BLaER1 treated with 17β-estradiol and CSF1 and Interleukin-3, amounts not matched to agents 10 nM and 100 nM (cell line): Measurements from ENCODE around the gene SLC37A1.

Experiments used
- H3K27ac ChIP-seq, 11 experiments: shearing (Covaris generic); formaldehyde crosslinking; 2 replicates each; pipeline ENCODE4 v1.8.1; 2022
- H3K27me3 ChIP-seq, 11 experiments: shearing (Covaris generic); formaldehyde crosslinking; 2 replicates each; pipeline ENCODE4 v1.8.1; 2022
- H3K36me3 ChIP-seq, 11 experiments: shearing (Covaris generic); formaldehyde crosslinking; 2 replicates each; pipeline ENCODE4 v1.8.1; 2022
- H3K4me1 ChIP-seq, 10 experiments: shearing (Covaris generic); formaldehyde crosslinking; 2 replicates each; pipeline ENCODE4 v1.8.1; 2022
- H3K4me2 ChIP-seq, 11 experiments: shearing (Covaris generic); formaldehyde crosslinking; 2 replicates each; pipeline ENCODE4 v1.8.1; 2022
- H3K4me3 ChIP-seq, 10 experiments: shearing (Covaris generic); formaldehyde crosslinking; 2 replicates each; pipeline ENCODE4 v1.8.1; 2022
- H3K9ac ChIP-seq, 11 experiments: shearing (Covaris generic); formaldehyde crosslinking; 2 replicates each; pipeline ENCODE4 v1.8.1; 2022
- H3K9me3 ChIP-seq, 11 experiments: shearing (Covaris generic); formaldehyde crosslinking; replicated peaks in 1 of 11; 2 replicates each; pipeline ENCODE4 v1.8.1; 2022
- H4K20me1 ChIP-seq, 11 experiments: shearing (Covaris generic); formaldehyde crosslinking; 2 replicates each; pipeline ENCODE4 v1.8.1; 2022
- Cebpa-rat ChIP-seq, 11 experiments: shearing (Covaris generic); IDR thresholded peaks; 2 replicates each; pipeline ENCODE4 v1.8.1; 2022

Gene SLC37A1

GRCh38 chr21:42596657-42597056 lies 83.0 kb downstream of the SLC37A1 start:
- no peaks in the 10 kb centered on the region; a peak in 2 of 22 replicates for H4K20me1 ChIP-seq
- peaks cover 3 to 29% (median 20%) of the 10 kb centered on the region in 11 experiments; a peak in 19 of 22 replicates for H3K9me3 ChIP-seq
- H3K4me2 ChIP-seq: no peak overlapping the region
- peaks cover 0 to 7% (median 0%) of the 10 kb centered on the region in 11 experiments; a peak in 6 of 22 replicates for H3K27me3 ChIP-seq
- no peaks in the 10 kb centered on the region for H3K36me3 ChIP-seq
- H3K27ac ChIP-seq: no peak overlapping the region
- peaks cover 8 to 25% (median 19%) of the 10 kb centered on the region in 10 experiments for H3K4me1 ChIP-seq
- no peak overlapping the region for H3K9ac ChIP-seq
- no peak overlapping the region for H3K4me3 ChIP-seq
- no peak for TF ChIP-seq Cebpa-rat (IDR thresholded peaks at IDR 0.05)

GRCh38 chr21:42597487-42598158 lies 84.0 kb downstream of the SLC37A1 start:
- TF ChIP-seq Cebpa-rat (IDR thresholded peaks at IDR 0.05): no peak
- peaks cover 0 to 8% (median 0%) of the 10 kb centered on the region in 11 experiments; a peak in 6 of 22 replicates for H3K27me3 ChIP-seq
- H3K9me3 ChIP-seq: peaks cover 3 to 29% (median 20%) of the 10 kb centered on the region in 11 experiments; a peak in 19 of 22 replicates

GRCh38 chr21:42598159-42598735 lies 84.6 kb downstream of the SLC37A1 start:
- H4K20me1 ChIP-seq: no peaks in the 10 kb centered on the region; a peak in 1 of 22 replicates
- no peak overlapping the region for H3K9ac ChIP-seq
- peaks cover 8 to 13% (median 10%) of the 10 kb centered on the region in 10 experiments; a peak in 18 of 20 replicates for H3K4me1 ChIP-seq
- peaks cover 0 to 8% (median 0%) of the 10 kb centered on the region in 11 experiments; a peak in 6 of 22 replicates for H3K27me3 ChIP-seq
- no peak overlapping the region for H3K4me3 ChIP-seq
- peaks cover 3 to 29% (median 20%) of the 10 kb centered on the region in 11 experiments; a peak in 19 of 22 replicates for H3K9me3 ChIP-seq
- TF ChIP-seq Cebpa-rat (IDR thresholded peaks at IDR 0.05): no peak
- no peaks in the 10 kb centered on the region for H3K36me3 ChIP-seq
- no peak overlapping the region for H3K4me2 ChIP-seq
- no peak overlapping the region for H3K27ac ChIP-seq

More at GRCh38 chr21:42597487-42598158, 84.0 kb downstream of the SLC37A1 start:
- Histone ChIP-seq H3K4me1 (peaks cover 8 to 18% (median 15%) of the 10 kb centered on the region in 10 experiments; a peak in 19 of 20 replicates), H3K36me3 (no peaks in the 10 kb centered on the region), H3K27ac (no peak overlapping the region), H3K4me2 (no peak overlapping the region), H3K4me3 (no peak overlapping the region), H4K20me1 (no peaks in the 10 kb centered on the region; a peak in 1 of 22 replicates), H3K9ac (no peak overlapping the region)

GRCh38 chr21:42599486-42599885 lies 85.8 kb downstream of the SLC37A1 start:
- H3K27me3 ChIP-seq: peaks cover 0 to 11% (median 0%) of the 10 kb centered on the region in 11 experiments; a peak in 8 of 22 replicates
- no peak overlapping the region for H3K4me2 ChIP-seq
- no peak for TF ChIP-seq Cebpa-rat (IDR thresholded peaks at IDR 0.05)
- H3K9ac ChIP-seq: no peak overlapping the region
- no peak overlapping the region for H3K4me3 ChIP-seq
- no peak overlapping the region for H3K27ac ChIP-seq
- no peaks in the 10 kb centered on the region for H3K36me3 ChIP-seq
- no peaks in the 10 kb centered on the region; a peak in 1 of 22 replicates for H4K20me1 ChIP-seq
- H3K4me1 ChIP-seq: peaks cover 5 to 11% (median 8%) of the 10 kb centered on the region in 10 experiments; a peak in 18 of 20 replicates
- peaks cover 10 to 40% (median 30%) of the 10 kb centered on the region in 11 experiments for H3K9me3 ChIP-seq

- Histone ChIP-seq H4K20me1 (no peaks in the 10 kb centered on the region), H3K27ac (no peak overlapping the region), H3K4me2 (no peak overlapping the region), H3K9ac (no peak overlapping the region), H3K36me3 (no peaks in the 10 kb centered on the region), H3K4me3 (no peak overlapping the region), H3K9me3 (peaks cover 15 to 45% (median 34%) of the 10 kb centered on the region in 11 experiments), H3K27me3 (peaks cover 0 to 11% (median 0%) of the 10 kb centered on the region in 11 experiments; a peak in 7 of 22 replicates), H3K4me1 (peaks cover under 1 to 6% (median 4%) of the 10 kb centered on the region in 10 experiments; a peak in 16 of 20 replicates)
- TF ChIP-seq Cebpa-rat (IDR thresholded peaks at IDR 0.05): no peak
Observed at GRCh38 chr21:42599962-42600361, 86.3 kb downstream of the SLC37A1 start.

GRCh38 chr21:42601656-42602055 lies 88.0 kb downstream of the SLC37A1 start:
- Histone ChIP-seq H3K4me1 (no peaks in the 10 kb centered on the region), H3K9me3 (peaks cover 32 to 55% (median 48%) of the 10 kb centered on the region in 11 experiments), H3K27ac (no peak overlapping the region), H3K4me2 (no peak overlapping the region), H3K27me3 (peaks cover 0 to 18% (median 3%) of the 10 kb centered on the region in 11 experiments; a peak in 10 of 22 replicates), H3K9ac (no peak overlapping the region), H3K36me3 (no peaks in the 10 kb centered on the region), H3K4me3 (no peak overlapping the region), H4K20me1 (no peaks in the 10 kb centered on the region)
- no peak for TF ChIP-seq Cebpa-rat (IDR thresholded peaks at IDR 0.05)

- Histone ChIP-seq H3K4me1 (peaks cover 0 to 3% (median 0%) of the 10 kb centered on the region in 10 experiments; a peak in 1 of 20 replicates), H3K9ac (no peak overlapping the region), H3K4me2 (no peak overlapping the region), H3K9me3 (peaks cover 54 to 84% (median 77%) of the 10 kb centered on the region in 11 experiments), H4K20me1 (no peaks in the 10 kb centered on the region), H3K36me3 (no peaks in the 10 kb centered on the region), H3K4me3 (no peak overlapping the region), H3K27ac (no peak overlapping the region), H3K27me3 (peaks cover 0 to 44% (median 26%) of the 10 kb centered on the region in 11 experiments; a peak in 15 of 22 replicates)
- TF ChIP-seq Cebpa-rat (IDR thresholded peaks at IDR 0.05): no peak
Observed at GRCh38 chr21:42607102-42607501, 93.5 kb downstream of the SLC37A1 start.

- no peak overlapping the region for H3K4me3 ChIP-seq
- H3K9me3 ChIP-seq: peaks cover 59 to 89% (median 82%) of the 10 kb centered on the region in 11 experiments
Observed at GRCh38 chr21:42607525-42608102, 94.0 kb downstream of the SLC37A1 start.

GRCh38 chr21:42608446-42608845 lies 94.8 kb downstream of the SLC37A1 start:
- no peak for TF ChIP-seq Cebpa-rat (IDR thresholded peaks at IDR 0.05)
- no peak overlapping the region for H3K4me2 ChIP-seq

More at GRCh38 chr21:42607525-42608102, 94.0 kb downstream of the SLC37A1 start:
- peaks cover 0 to 48% (median 30%) of the 10 kb centered on the region in 11 experiments; a peak in 18 of 22 replicates for H3K27me3 ChIP-seq
- no peak overlapping the region for H3K4me2 ChIP-seq
- no peaks in the 10 kb centered on the region for H3K36me3 ChIP-seq
- H3K4me1 ChIP-seq: peaks cover 0 to 3% (median 0%) of the 10 kb centered on the region in 10 experiments; a peak in 1 of 20 replicates
- no peak overlapping the region for H3K9ac ChIP-seq
- TF ChIP-seq Cebpa-rat (IDR thresholded peaks at IDR 0.05): no peak
- no peaks in the 10 kb centered on the region for H4K20me1 ChIP-seq
- H3K27ac ChIP-seq: no peak overlapping the region

More at GRCh38 chr21:42608446-42608845, 94.8 kb downstream of the SLC37A1 start:
- Histone ChIP-seq H3K27ac (no peak overlapping the region), H3K36me3 (no peaks in the 10 kb centered on the region), H4K20me1 (no peaks in the 10 kb centered on the region), H3K4me1 (peaks cover 0 to 3% (median 0%) of the 10 kb centered on the region in 10 experiments; a peak in 1 of 20 replicates), H3K4me3 (no peak overlapping the region), H3K9me3 (peaks cover 67 to 98% (median 91%) of the 10 kb centered on the region in 11 experiments), H3K27me3 (peaks cover 7 to 55% (median 39%) of the 10 kb centered on the region in 11 experiments), H3K9ac (no peak overlapping the region)
